H1 (cell line): ENCODE results near the gene DLAT. TPM values are rescaled to one million over a fixed set of nuclear protein-coding genes. Genes with fewer than 3 reads are reported as not detected.

Experiments used
- CTCF ChIA-PET: fragments of 300-600 bp; sonication (Branson Sonifier 250); formaldehyde crosslinking; loops from one replicate; lab custom pipeline; 2021; ENCODE audit not compliant: partially characterized antibody; lab: Charles Lee
- POLR2A ChIA-PET: fragments of 300-600 bp; sonication (Branson Sonifier 250); formaldehyde crosslinking; loops from one replicate; lab custom pipeline; 2021; ENCODE audit warnings: inconsistent platforms; ENCODE audit not compliant: partially characterized antibody; lab: Charles Lee
- DNase-seq, 2 experiments: peaks; one replicate each; pipeline versions ENCODE4 v3.0.0 to v3.0.0-alpha.2; 2010 to 2022; ENCODE audit warnings: low spot score in 2 of 2, low read depth in 1 of 2, mixed read lengths in 1 of 2
- FAIRE-seq: peaks from 2 replicates; lab custom pipeline; 2011; peaks lifted over from hg19 to GRCh38; lab: Jason Lieb, UNC
- H2AFZ ChIP-seq: 2 replicates; pipeline ENCODE4 v1.8.1; 2012; ENCODE audit warnings: low read length, inconsistent platforms
- H2AK5ac ChIP-seq: 2 replicates; pipeline ENCODE4 v1.6.1; 2013; ENCODE audit warnings: low read depth, low read length
- H2BK120ac ChIP-seq: replicated peaks from 2 replicates; pipeline ENCODE3; 2013; ENCODE audit warnings: low read depth, low read length, inconsistent platforms
- H2BK12ac ChIP-seq: 2 replicates; pipeline ENCODE4 v1.6.1; 2013; ENCODE audit warnings: low read depth, low read length
- H2BK15ac ChIP-seq: 2 replicates; pipeline ENCODE4 v1.6.1; 2013; ENCODE audit warnings: low read length
- H2BK20ac ChIP-seq: 2 replicates; pipeline ENCODE4 v1.6.1; 2013; ENCODE audit warnings: low read length
- H2BK5ac ChIP-seq: 2 replicates; pipeline ENCODE4 v1.6.1; 2013; ENCODE audit warnings: low read depth, low read length
- H3K14ac ChIP-seq: 2 replicates; pipeline ENCODE4 v1.6.1; 2013; ENCODE audit warnings: inconsistent platforms; ENCODE audit not compliant: insufficient read length
- H3K18ac ChIP-seq: 2 replicates; pipeline ENCODE4 v1.6.1; 2013; ENCODE audit warnings: low read length; ENCODE audit errors: extremely low read depth
- H3K23ac ChIP-seq: 2 replicates; pipeline ENCODE4 v1.6.1; 2013; ENCODE audit warnings: inconsistent platforms; ENCODE audit not compliant: insufficient read length
- H3K23me2 ChIP-seq: 2 replicates; pipeline ENCODE4 v1.6.1; 2013; ENCODE audit warnings: low read depth, low read length
- H3K27ac ChIP-seq: 2 replicates; pipeline ENCODE4 v1.6.1; 2011; ENCODE audit warnings: low read depth, low read length, inconsistent platforms
- H3K27me3 ChIP-seq, 4 experiments: replicated peaks in 1 of 4; 1 replicate in 1 of 4; 2 replicates in 3 of 4; pipeline versions ENCODE4 v1.6.1 to v1.8.1; 2011 to 2013; ENCODE audit warnings: low read length in 3 of 4, mild to moderate bottlenecking in 3 of 4, inconsistent platforms in 2 of 4, mixed read lengths in 2 of 4, moderate library complexity in 1 of 4; ENCODE audit not compliant: control insufficient read depth in 3 of 4, insufficient read depth in 3 of 4; ENCODE audit errors: extremely low read depth in 1 of 4
- H3K36me3 ChIP-seq, 4 experiments: 2 replicates each; pipeline versions ENCODE4 v1.6.1 to v1.8.1; 2011 to 2013; ENCODE audit warnings: mild to moderate bottlenecking in 4 of 4, low read length in 3 of 4, moderate library complexity in 2 of 4, control low read depth in 1 of 4, inconsistent platforms in 1 of 4; ENCODE audit not compliant: insufficient read depth in 4 of 4, control insufficient read depth in 2 of 4
- H3K4ac ChIP-seq: replicated peaks from 2 replicates; pipeline ENCODE3; 2013; ENCODE audit warnings: low read length, low read depth, mixed read lengths, inconsistent platforms; ENCODE audit not compliant: insufficient read length
- H3K4me1 ChIP-seq, 4 experiments: replicated peaks in 1 of 4; 1 replicate in 1 of 4; 2 replicates in 3 of 4; pipeline versions ENCODE4 v1.6.1 to v1.8.1; 2011 to 2013; ENCODE audit warnings: low read length in 3 of 4, inconsistent platforms in 2 of 4, mixed read lengths in 1 of 4; ENCODE audit not compliant: insufficient read depth in 4 of 4, control insufficient read depth in 3 of 4
- H3K4me2 ChIP-seq, 2 experiments: 2 replicates each; pipeline versions ENCODE4 v1.6.1 to v1.8.1; 2011 to 2013; ENCODE audit warnings: low read depth in 2 of 2, low read length in 2 of 2, control low read depth in 1 of 2, inconsistent platforms in 1 of 2, mild to moderate bottlenecking in 1 of 2; ENCODE audit not compliant: insufficient read depth in 1 of 2
- H3K4me3 ChIP-seq, 4 experiments: fragments of 200-600, 300-600 bp in 1 of 4; sonication (generic), shearing (Covaris generic), sonication (Bioruptor Twin) in 1 of 4; 2 replicates each; pipeline versions ENCODE4 v1.5.1 to v1.8.1; 2011 to 2016; ENCODE audit warnings: low read length in 4 of 4, low read depth in 3 of 4, control low read depth in 2 of 4, inconsistent platforms in 2 of 4, mild to moderate bottlenecking in 2 of 4, mixed read lengths in 1 of 4, moderate library complexity in 1 of 4; ENCODE audit not compliant: insufficient read depth in 2 of 4; ENCODE audit errors: extremely low read depth in 1 of 4
- H3K56ac ChIP-seq: replicated peaks from 2 replicates; pipeline ENCODE3; 2013; ENCODE audit warnings: low read depth, mild to moderate bottlenecking, mixed read lengths, low read length, inconsistent platforms; ENCODE audit not compliant: insufficient read length
- H3K79me1 ChIP-seq: 2 replicates; pipeline ENCODE4 v1.6.1; 2013; ENCODE audit warnings: low read depth, low read length, control low read depth
- H3K79me2 ChIP-seq, 2 experiments: 2 replicates each; pipeline versions ENCODE4 v1.6.1 to v1.8.1; 2012 to 2013; ENCODE audit warnings: low read length in 2 of 2, mild to moderate bottlenecking in 2 of 2, inconsistent platforms in 1 of 2; ENCODE audit not compliant: insufficient read depth in 2 of 2, control insufficient read depth in 1 of 2
- H3K9ac ChIP-seq, 4 experiments: replicated peaks in 1 of 4; 1 replicate in 1 of 4; 2 replicates in 3 of 4; pipeline versions ENCODE4 v1.6.1 to v1.8.1; 2011 to 2013; ENCODE audit warnings: low read depth in 3 of 4, low read length in 3 of 4, control low read depth in 2 of 4, mild to moderate bottlenecking in 2 of 4, moderate library complexity in 2 of 4, inconsistent platforms in 1 of 4; ENCODE audit errors: extremely low read depth in 1 of 4
- H3K9me3 ChIP-seq, 2 experiments: 2 replicates each; pipeline versions ENCODE4 v1.6.1 to v1.8.1; 2012 to 2013; ENCODE audit warnings: mild to moderate bottlenecking in 2 of 2, moderate library complexity in 2 of 2, control low read depth in 1 of 2, inconsistent platforms in 1 of 2, low read depth in 1 of 2, low read length in 1 of 2, mixed read lengths in 1 of 2; ENCODE audit not compliant: insufficient read depth in 2 of 2
- H4K20me1 ChIP-seq, 2 experiments: replicated peaks in 1 of 2; 2 replicates each; pipeline versions ENCODE3 to v1.8.1; 2011 to 2013; ENCODE audit warnings: inconsistent platforms in 2 of 2, low read length in 2 of 2, mild to moderate bottlenecking in 1 of 2; ENCODE audit not compliant: insufficient read depth in 2 of 2, control insufficient read depth in 1 of 2
- H4K5ac ChIP-seq: 2 replicates; pipeline ENCODE4 v1.6.1; 2013; ENCODE audit warnings: low read length, low read depth, mixed read lengths, inconsistent platforms; ENCODE audit not compliant: insufficient read length
- H4K8ac ChIP-seq: 2 replicates; pipeline ENCODE4 v1.8.0; 2013; ENCODE audit warnings: mild to moderate bottlenecking, moderate library complexity, low read length, inconsistent platforms; ENCODE audit not compliant: insufficient read depth; ENCODE audit errors: extremely low read depth
- H4K91ac ChIP-seq: replicated peaks from 2 replicates; pipeline ENCODE3; 2013; ENCODE audit warnings: low read length, mixed read lengths, inconsistent platforms; ENCODE audit not compliant: insufficient read length
- HDAC2 ChIP-seq, 2 experiments: fragments of 300-600 bp in 1 of 2; sonication (generic) in 1 of 2; IDR thresholded peaks; 2 replicates each; pipeline ENCODE4 v1.6.1; 2011 to 2012; ENCODE audit warnings: low read depth in 2 of 2, low read length in 2 of 2, mild to moderate bottlenecking in 2 of 2, moderate library complexity in 2 of 2, borderline replicate concordance in 1 of 2, inconsistent platforms in 1 of 2
- POLR2A ChIP-seq, 2 experiments: IDR thresholded peaks; 1 replicate in 1 of 2; 2 replicates in 1 of 2; pipeline ENCODE4 v1.6.1; 2011; ENCODE audit warnings: low read depth in 2 of 2, low read length in 2 of 2, mild to moderate bottlenecking in 2 of 2; ENCODE audit errors: control extremely low read depth in 1 of 2
- ZNF274 ChIP-seq: IDR thresholded peaks from 2 replicates; pipeline ENCODE4 v1.7.0; 2012; ENCODE audit warnings: low read length, borderline replicate concordance; ENCODE audit errors: extremely low read depth
- WGBS, 2 experiments: shearing (Covaris generic) in 1 of 2; methylation state at CpG; one replicate each; pipeline versions ENCODE4 v1.1.6 to v1.1.7; 2013 to 2015; ENCODE audit warnings: low lambda C conversion rate in 2 of 2, mixed read lengths in 2 of 2, inconsistent platforms in 1 of 2, low coverage in 1 of 2, missing lambda C conversion rate in 1 of 2; ENCODE audit not compliant: insufficient replicate concordance in 2 of 2, insufficient coverage in 1 of 2, insufficient read length in 1 of 2; ENCODE audit errors: extremely low coverage in 1 of 2, missing lambda C conversion rate in 1 of 2; 5-methylcytosine and 5-hydroxymethylcytosine counted together
- polyA plus RNA-seq, 7 experiments: library from polyadenylated mRNA; depleted of rRNA in 3 of 7; stranded (reverse) in 5 of 7; unstranded in 2 of 7; fragments of >200 nt in 5 of 7; fragments of 200-250 nt in 2 of 7; gene quantifications; 1 replicate in 5 of 7; 2 replicates in 1 of 7; 4 replicates in 1 of 7; pipeline versions ENCODE4 v1.2.1 to v1.2.3, GENCODE V29; 2011 to 2013; ENCODE audit warnings: missing spikeins in 2 of 7, mixed read lengths in 2 of 7
- total RNA-seq: library from RNA; stranded (reverse); fragmentation: NEBNext Ultra II Directional; extraction: Animal tissue kit (Norgen Biotek cat#: 25700); gene quantifications from 2 replicates; pipeline ENCODE4 v1.2.1, GENCODE V29; 2021

The DLAT gene
- total and polyA plus RNA-seq, 2 of the 8 experiments (the other 6 are each of a cell fraction or from before 2014, with no cell fraction given), result 23.1 to 66.2 TPM

DNA sequence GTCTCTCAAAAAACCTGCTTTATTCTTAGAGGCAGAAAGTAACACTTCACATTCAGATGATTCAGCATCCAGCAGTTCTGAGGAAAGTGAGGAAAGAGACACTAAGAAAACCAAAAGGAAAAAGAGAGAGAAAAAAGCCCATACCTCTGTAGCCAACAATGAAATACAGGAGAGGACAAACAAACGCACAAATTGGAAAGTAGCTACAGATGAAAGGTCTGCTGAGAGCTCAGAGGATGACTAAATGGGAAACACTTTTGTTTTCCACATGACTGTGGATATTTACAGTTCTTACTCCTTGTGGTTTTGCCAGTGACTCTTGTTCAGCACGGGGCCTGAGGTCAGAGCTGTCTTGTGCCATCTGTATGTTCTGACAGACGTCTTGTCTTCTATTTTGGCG is 57.5 kb downstream of the DLAT start:
- no peaks in the 10 kb centered on the region for H3K9me3 ChIP-seq
- H3K18ac ChIP-seq, result no peak overlapping the region
- H3K4me3 ChIP-seq, result no peak overlapping the region
- H2BK120ac ChIP-seq, result no peak overlapping the region
- no peak overlapping the region for H3K4me2 ChIP-seq
- H3K14ac ChIP-seq, result no peak overlapping the region
- H4K91ac ChIP-seq, result no peak overlapping the region
- no peak overlapping the region for H3K4ac ChIP-seq
- no peaks in the 10 kb centered on the region for H3K27me3 ChIP-seq
- FAIRE-seq (no peak), DNase-seq (no peak)
- WGBS, 2 experiments, result 85% methylated on average over 4 of the region's 4 CpGs; no CpG with 5 or more reads in 1 of the 2 experiments
- no peak overlapping the region for H2BK5ac ChIP-seq
- H3K4me1 ChIP-seq, result peaks cover 0 to 1% (median 0%) of the 10 kb centered on the region in 4 experiments; a peak in 3 of 7 replicates
- no peak overlapping the region for H3K23ac ChIP-seq
- no peak overlapping the region for H4K8ac ChIP-seq
- TF ChIP-seq HDAC2 (IDR thresholded peaks at IDR 0.05; ENCODE audit: borderline replicate concordance in 1 of 2, low read depth in 2 of 2, low read length in 2 of 2) (no peak), ZNF274 (no peak), POLR2A (IDR thresholded peaks at IDR 0.05; ENCODE audit: control extremely low read depth in 1 of 2, low read depth in 2 of 2, low read length in 2 of 2) (no peak)
- ChIA-PET CTCF (no interaction called here), POLR2A (interaction anchor here (0.7 to 1.0 kb wide), 3 partner anchors 19 to 57 kb away, joined by 3 read pairs; partner anchors contain the start of gene DLAT)
- peaks cover 12 to 64% (median 41%) of the 10 kb centered on the region in 4 experiments for H3K36me3 ChIP-seq
- H4K5ac ChIP-seq, result no peak overlapping the region
- no peaks in the 10 kb centered on the region for H4K20me1 ChIP-seq
- H3K9ac ChIP-seq, result no peak overlapping the region
- no peak overlapping the region for H2AFZ ChIP-seq
- peaks cover 10% of the 10 kb centered on the region; the same call in 1 of the 2 replicates for H3K79me1 ChIP-seq
- no peak overlapping the region for H2AK5ac ChIP-seq
- no peak overlapping the region for H3K27ac ChIP-seq
- H2BK15ac ChIP-seq, result no peak overlapping the region
- no peak overlapping the region for H2BK20ac ChIP-seq
- peaks cover 9% of the 10 kb centered on the region; the same call in 1 of the 2 replicates for H3K23me2 ChIP-seq
- peaks cover 3 to 27% of the 10 kb centered on the region in 2 experiments for H3K79me2 ChIP-seq
- no peak overlapping the region for H2BK12ac ChIP-seq
- no peak overlapping the region for H3K56ac ChIP-seq
